Gastrocnemius medialis (tissue), 4 donors: Measurements from ENCODE around the gene DNM3. TPM values are rescaled to one million over a fixed set of nuclear protein-coding genes. Genes with fewer than 3 reads are reported as not detected.

Experiments used
- ATAC-seq, 2 donors: fragments of 150-250 bp; one replicate each; pipeline ENCODE4 v1.9.1; 2016
- DNase-seq, 2 donors: peaks; one replicate each; pipeline ENCODE4 v3.0.0-alpha.2; 2019
- H3K27ac ChIP-seq, 4 donors: fragments of 200-600 bp; sonication (generic); 1 replicate in 1 of 4; 2 replicates in 3 of 4; pipeline ENCODE4 v1.5.1; 2016 to 2018; ENCODE audit warnings: mild to moderate bottlenecking in 2 of 4, moderate library complexity in 1 of 4
- H3K27me3 ChIP-seq, 3 donors: fragments of 200-600 bp; sonication (generic) in 2 of 3; 1 replicate in 1 of 3; 2 replicates in 2 of 3; pipeline versions ENCODE4 v1.5.1 to v1.6.0; 2016 to 2019; ENCODE audit warnings: mild to moderate bottlenecking in 1 of 3, moderate library complexity in 1 of 3
- H3K36me3 ChIP-seq, 2 donors: fragments of 200-600 bp; sonication (generic) in 1 of 2; one replicate each; pipeline ENCODE4 v1.5.1; 2017 to 2018
- H3K4me1 ChIP-seq, 2 donors: fragments of 200-600 bp; sonication (generic) in 1 of 2; one replicate each; pipeline ENCODE4 v1.5.1; 2016 to 2017; ENCODE audit warnings: mild to moderate bottlenecking in 2 of 2
- H3K4me3 ChIP-seq, 4 donors: fragments of 200-600 bp; sonication (generic) in 3 of 4; 1 replicate in 1 of 4; 2 replicates in 3 of 4; pipeline ENCODE4 v1.5.1; 2016 to 2019; ENCODE audit warnings: mild to moderate bottlenecking in 2 of 4
- H3K9me3 ChIP-seq, 3 donors: fragments of 200-600 bp; sonication (generic) in 2 of 3; 1 replicate in 1 of 3; 2 replicates in 2 of 3; pipeline ENCODE4 v1.5.1; 2016 to 2019
- CTCF ChIP-seq, 5 experiments: fragments of 450-650 bp in 3 of 5; fragments of 200-600 bp in 2 of 5; sonication (generic) in 2 of 5; IDR thresholded peaks in 4 of 5; conservative IDR thresholded peaks in 1 of 5; 1 replicate in 4 of 5; 2 replicates in 1 of 5; pipeline ENCODE4 v1.5.1; 2016 to 2019; ENCODE audit warnings: antibody characterized with exemption in 5 of 5, mild to moderate bottlenecking in 3 of 5, moderate library complexity in 3 of 5
- POLR2A ChIP-seq, 2 donors: fragments of 450-650 bp; IDR thresholded peaks; one replicate each; pipeline ENCODE4 v1.6.1; 2017; ENCODE audit warnings: antibody characterized with exemption in 2 of 2, mild to moderate bottlenecking in 2 of 2, moderate library complexity in 2 of 2
- in situ Hi-C, 4 donors: fragments of 200-750 bp; cut with MboI; loops; one replicate each; pipeline versions ENCODE4 v1.15.0 to v1.8.0; 2017; ENCODE audit warnings: low sequenced_read_pairs in 4 of 4
- intact Hi-C: fragments of 100-400 bp; cut with DNase I; formaldehyde crosslinking; loops from one replicate; pipeline ENCODE4 v1.15.1; 2023; ENCODE audit warnings: low total_unique reads
- total RNA-seq, 4 donors: library from RNA; depleted of rRNA; stranded (reverse); fragments of >200 nt; gene quantifications; one replicate each; pipeline versions ENCODE4 v1.1.0 to v1.2.3, GENCODE V29; 2016

The DNM3 gene
- total RNA-seq, 4 donors from 2014 or later, result 0.35 to 1.6 (median 1.1) TPM

GRCh38 chr1:172122381-172122780 lies 281.1 kb downstream of the DNM3 start:
- in situ Hi-C loops, result no loop called here
- DNase-seq (no peak), ATAC-seq (no peak)
- TF ChIP-seq POLR2A (IDR thresholded peaks at IDR 0.05) (no peak), CTCF (IDR thresholded peaks at IDR 0.05 in 4 of 5, conservative IDR thresholded peaks at IDR 0.05 in 1 of 5) (no peak)
- H3K9me3 ChIP-seq, result no peaks in the 10 kb centered on the region
- H3K4me1 ChIP-seq, result no peaks in the 10 kb centered on the region
- H3K36me3 ChIP-seq, result no peaks in the 10 kb centered on the region
- H3K4me3 ChIP-seq, result no peak overlapping the region
- no peaks in the 10 kb centered on the region for H3K27me3 ChIP-seq
- H3K27ac ChIP-seq, result no peak overlapping the region
- intact Hi-C loops, result no loop called here

GRCh38 chr1:172125250-172125649 lies 284.0 kb downstream of the DNM3 start:
- in situ Hi-C loops, result no loop called here
- ATAC-seq (no peak), DNase-seq (no peak)
- TF ChIP-seq POLR2A (IDR thresholded peaks at IDR 0.05) (no peak), CTCF (IDR thresholded peaks at IDR 0.05 in 4 of 5, conservative IDR thresholded peaks at IDR 0.05 in 1 of 5) (no peak)
- Histone ChIP-seq H3K4me1 (no peaks in the 10 kb centered on the region), H3K27me3 (no peaks in the 10 kb centered on the region), H3K36me3 (no peaks in the 10 kb centered on the region), H3K9me3 (no peaks in the 10 kb centered on the region), H3K4me3 (no peak overlapping the region), H3K27ac (no peak overlapping the region)
- intact Hi-C loops, result no loop called here

- Histone ChIP-seq H3K9me3 (no peaks in the 10 kb centered on the region), H3K4me3 (no peak overlapping the region), H3K4me1 (no peaks in the 10 kb centered on the region), H3K27me3 (no peaks in the 10 kb centered on the region), H3K36me3 (no peaks in the 10 kb centered on the region), H3K27ac (no peak overlapping the region)
- in situ Hi-C loops, result no loop called here
- intact Hi-C loops, result no loop called here
- no peak for TF ChIP-seq CTCF (IDR thresholded peaks at IDR 0.05 in 4 of 5, conservative IDR thresholded peaks at IDR 0.05 in 1 of 5)
- ATAC-seq, result no peak
- DNase-seq, result no peak
Measured at GRCh38 chr1:172125812-172126430, 284.6 kb downstream of the DNM3 start.

GRCh38 chr1:172132836-172133235 lies 291.5 kb downstream of the DNM3 start:
- ATAC-seq (no peak), DNase-seq (no peak)
- Histone ChIP-seq H3K4me3 (no peak overlapping the region), H3K4me1 (no peaks in the 10 kb centered on the region), H3K27me3 (no peaks in the 10 kb centered on the region), H3K36me3 (no peaks in the 10 kb centered on the region), H3K9me3 (no peaks in the 10 kb centered on the region), H3K27ac (no peak overlapping the region)
- in situ Hi-C loops (no loop called here), intact Hi-C loops (no loop called here)
- no peak for TF ChIP-seq POLR2A (IDR thresholded peaks at IDR 0.05)
- no peak for TF ChIP-seq CTCF (IDR thresholded peaks at IDR 0.05 in 4 of 5, conservative IDR thresholded peaks at IDR 0.05 in 1 of 5)
